ENCODE results near the gene GRID1. TPM values are rescaled to one million over a fixed set of nuclear protein-coding genes. Genes with fewer than 3 reads are reported as not detected.

GRID1 gene
- total RNA-seq, 2 donors from 2014 or later: 0.31 to 1.0 TPM

GRCh38 chr10:85603151-85603940 lies 763.2 kb downstream of the GRID1 start:
- ATAC-seq (peak; percentile 49), DNase-seq (no peak)
- intact Hi-C loops (cut with DNase I, micrococcal nuclease): no loop called here

- DNase-seq: no peak
- intact Hi-C loops (cut with DNase I, micrococcal nuclease): no loop called here
- no peak for ATAC-seq
Observed at GRCh38 chr10:85602713-85603112, 763.9 kb downstream of the GRID1 start.

GRCh38 chr10:85602306-85602705 lies 764.3 kb downstream of the GRID1 start:
- DNase-seq: no peak
- no peak for ATAC-seq
- intact Hi-C loops (cut with DNase I, micrococcal nuclease): no loop called here

- intact Hi-C loops (cut with DNase I, micrococcal nuclease): no loop called here
- ATAC-seq (no peak), DNase-seq (no peak)
Observed at GRCh38 chr10:85601526-85601925, 765.1 kb downstream of the GRID1 start.

GRCh38 chr10:85600744-85601081 lies 765.9 kb downstream of the GRID1 start:
- intact Hi-C loops (cut with DNase I, micrococcal nuclease): no loop called here
- no peak for DNase-seq

GRCh38 chr10:85600026-85600743 lies 766.4 kb downstream of the GRID1 start:
- DNase-seq (no peak), ATAC-seq (no peak)
- intact Hi-C loops (cut with DNase I, micrococcal nuclease): no loop called here

More at GRCh38 chr10:85600744-85601081, 765.9 kb downstream of the GRID1 start:
- no peak for ATAC-seq

GRCh38 chr10:85599081-85599480 lies 767.5 kb downstream of the GRID1 start:
- DNase-seq (no peak), ATAC-seq (no peak)
- intact Hi-C loops (cut with DNase I, micrococcal nuclease): no loop called here

GRCh38 chr10:85598646-85599045 lies 767.9 kb downstream of the GRID1 start:
- DNase-seq: no peak
- ATAC-seq: no peak
- intact Hi-C loops (cut with DNase I, micrococcal nuclease): no loop called here

GRCh38 chr10:85597006-85597405 lies 769.6 kb downstream of the GRID1 start:
- DNase-seq (no peak), ATAC-seq (no peak)
- intact Hi-C loops (cut with DNase I, micrococcal nuclease): no loop called here

GRCh38 chr10:85596389-85596788 lies 770.2 kb downstream of the GRID1 start:
- no peak for ATAC-seq
- no peak for DNase-seq
- intact Hi-C loops (cut with DNase I, micrococcal nuclease): no loop called here

GRCh38 chr10:85594239-85594638 lies 772.4 kb downstream of the GRID1 start:
- ATAC-seq (no peak), DNase-seq (no peak)
- intact Hi-C loops (cut with DNase I, micrococcal nuclease): no loop called here

GRCh38 chr10:85593226-85593772 lies 773.3 kb downstream of the GRID1 start:
- intact Hi-C loops (cut with DNase I, micrococcal nuclease): no loop called here
- DNase-seq: no peak
- ATAC-seq: no peak

- intact Hi-C loops (cut with DNase I, micrococcal nuclease): no loop called here
Observed at GRCh38 chr10:85581371-85581770, 785.2 kb downstream of the GRID1 start.

GRCh38 chr10:85580585-85580984 lies 786.0 kb downstream of the GRID1 start:
- DNase-seq (no peak), ATAC-seq (no peak)
- intact Hi-C loops (cut with DNase I, micrococcal nuclease): no loop called here

More at GRCh38 chr10:85581371-85581770, 785.2 kb downstream of the GRID1 start:
- no peak for DNase-seq
- no peak for ATAC-seq

GRCh38 chr10:85578860-85579259 lies 787.7 kb downstream of the GRID1 start:
- intact Hi-C loops (cut with DNase I, micrococcal nuclease): no loop called here
- ATAC-seq: no peak

GRCh38 chr10:85575441-85575840 lies 791.2 kb downstream of the GRID1 start:
- ATAC-seq (no peak), DNase-seq (no peak)
- intact Hi-C loops (cut with DNase I, micrococcal nuclease): no loop called here

More at GRCh38 chr10:85578860-85579259, 787.7 kb downstream of the GRID1 start:
- no peak for DNase-seq

- ATAC-seq (no peak), DNase-seq (no peak)
- intact Hi-C loops (cut with DNase I, micrococcal nuclease): no loop called here
Observed at GRCh38 chr10:85570871-85571270, 795.7 kb downstream of the GRID1 start.

GRCh38 chr10:85565381-85565780 lies 801.2 kb downstream of the GRID1 start:
- DNase-seq (no peak), ATAC-seq (no peak)
- intact Hi-C loops (cut with DNase I, micrococcal nuclease): no loop called here

- DNase-seq (no peak), ATAC-seq (no peak)
- intact Hi-C loops (cut with DNase I, micrococcal nuclease): loop anchor here in 1 of 2 donors (10.0 kb wide), 1 partner anchor 816 kb away; no protein-coding TSS in a partner anchor
Observed at GRCh38 chr10:85558533-85558932, 808.1 kb downstream of the GRID1 start.

- ATAC-seq: no peak
- no peak for DNase-seq
Observed at GRCh38 chr10:85557706-85558105, 808.9 kb downstream of the GRID1 start.

More at GRCh38 chr10:85557706-85558105, 808.9 kb downstream of the GRID1 start:
- intact Hi-C loops (cut with DNase I, micrococcal nuclease): loop anchor here in 1 of 2 donors (10.0 kb wide), 1 partner anchor 817 kb away; no protein-coding TSS in a partner anchor
